ENCODE data around the gene VN1R2.
"Not testable (repeated sequence)": the region's sequence is repeated elsewhere in the genome, so short reads cannot be mapped to it uniquely, and the experiment has no call there.

VN1R2 gene

GRCh38 chr19:53257715-53258342 lies at the start of gene VN1R2:
TSS of gene VN1R2 (plus strand) at chr19:53258292. CDS start at chr19:53258376, 84 bp downstream.
- not testable (repeated sequence) for DNase-seq

DNA sequence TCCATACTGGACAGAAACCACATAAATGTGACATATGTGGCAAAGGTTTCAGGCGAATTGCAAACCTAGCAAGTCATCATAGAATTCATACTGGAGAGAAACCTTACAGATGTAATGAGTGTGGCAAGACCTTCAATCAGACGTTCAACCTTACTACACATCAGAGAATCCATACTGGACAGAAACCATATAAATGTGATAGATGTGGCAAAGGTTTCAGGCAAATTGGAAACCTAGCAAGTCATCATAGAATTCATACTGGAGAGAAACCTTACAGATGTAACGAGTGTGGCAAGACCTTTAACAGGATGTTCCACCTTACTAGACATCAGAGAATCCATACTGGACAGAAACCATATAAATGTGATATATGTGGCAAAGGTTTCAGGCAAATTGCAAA lies 46.5 kb upstream of the VN1R2 start:
- not testable (repeated sequence) for DNase-seq

DNA sequence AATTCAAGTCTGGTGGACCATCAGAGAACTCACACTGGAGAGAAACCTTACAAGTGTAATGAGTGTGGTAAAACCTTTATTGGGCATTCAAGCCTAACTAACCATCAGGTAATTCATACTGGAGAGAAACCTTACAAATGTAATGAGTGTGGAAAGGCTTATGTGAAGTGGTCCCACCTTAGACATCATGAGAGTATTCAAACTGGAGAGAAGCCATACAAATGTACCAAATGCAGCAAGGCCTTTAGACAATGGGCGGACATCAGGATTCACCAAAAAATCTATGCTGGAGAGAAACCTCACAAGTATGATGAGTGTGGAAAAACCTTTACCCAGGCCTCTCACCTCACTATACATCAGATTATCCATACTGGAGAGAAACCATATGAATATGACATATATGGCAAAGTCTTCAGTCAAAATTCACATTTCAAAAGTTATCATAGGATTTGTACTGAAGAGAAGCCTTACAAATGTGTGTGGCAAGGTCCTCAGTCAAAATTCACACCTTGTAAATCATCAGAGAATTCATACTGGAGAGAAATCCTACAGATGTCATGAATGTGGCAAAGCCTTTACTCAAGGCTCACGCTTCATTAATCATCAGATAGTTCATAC lies 45.3 kb upstream of the VN1R2 start:
- DNase-seq: no peak

- DNase-seq: not testable (repeated sequence)
These were observed 35.4 kb upstream of the VN1R2 start for GRCh38 chr19:53222716-53223115.

GRCh38 chr19:53224606-53225005 lies 33.5 kb upstream of the VN1R2 start:
- no peak for DNase-seq

- no peak for DNase-seq
These were observed 20.8 kb upstream of the VN1R2 start for GRCh38 chr19:53237114-53237777.

GRCh38 chr19:53246498-53246897 lies 11.6 kb upstream of the VN1R2 start:
- no peak for DNase-seq

DNA sequence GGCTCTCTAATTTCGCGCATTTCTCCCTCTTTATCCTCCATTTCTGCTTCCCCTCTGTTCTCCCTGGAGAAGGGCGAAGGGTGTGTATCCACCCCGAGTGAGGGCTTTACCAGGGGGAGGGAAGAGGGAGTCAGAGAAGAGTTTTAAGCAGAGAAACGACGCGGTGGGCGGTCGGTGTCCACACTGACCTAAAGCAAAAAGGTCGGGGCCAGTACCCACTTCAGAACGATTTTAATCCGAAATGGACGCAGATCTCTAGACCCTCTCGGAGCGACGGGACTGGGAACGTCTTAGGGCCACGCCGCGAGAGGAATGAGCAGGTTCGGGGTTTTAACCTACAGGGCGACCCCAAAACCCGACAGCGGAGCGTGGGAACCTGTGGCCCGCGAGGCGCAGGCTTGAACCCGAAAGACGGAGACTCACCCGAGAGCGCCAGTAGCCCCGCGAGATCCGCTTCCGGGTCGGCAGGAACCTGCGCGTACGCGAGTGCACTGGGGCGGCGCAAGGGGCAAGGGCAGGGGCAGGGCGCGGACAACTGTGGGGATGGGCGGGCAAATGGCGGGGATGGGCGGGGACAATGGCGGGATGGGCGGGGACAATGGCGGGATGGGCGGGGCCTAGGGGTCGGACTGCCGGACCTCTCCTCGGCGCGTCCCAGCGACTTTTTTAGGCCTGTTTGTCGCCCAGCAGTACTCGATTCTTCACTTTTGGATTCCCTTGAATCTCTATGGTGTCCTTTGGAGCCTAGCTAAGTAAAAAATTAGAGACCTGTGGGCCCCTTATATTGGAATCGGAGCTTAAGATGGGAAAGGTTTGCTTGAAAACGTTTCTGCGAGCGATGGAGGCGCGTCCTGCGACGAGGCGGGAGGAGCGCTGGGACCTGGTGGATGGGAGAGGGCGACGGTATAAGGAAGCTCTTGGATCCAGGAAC lies 3.4 kb upstream of the VN1R2 start, which contains the start of gene ZNF677:
Gene ZNF677, minus strand, starts transcription at position 463 of the 931 bp plus-strand sequence. CDS start 3,323 bp downstream, outside the sequence.
- peak; percentile 95 for DNase-seq

DNA sequence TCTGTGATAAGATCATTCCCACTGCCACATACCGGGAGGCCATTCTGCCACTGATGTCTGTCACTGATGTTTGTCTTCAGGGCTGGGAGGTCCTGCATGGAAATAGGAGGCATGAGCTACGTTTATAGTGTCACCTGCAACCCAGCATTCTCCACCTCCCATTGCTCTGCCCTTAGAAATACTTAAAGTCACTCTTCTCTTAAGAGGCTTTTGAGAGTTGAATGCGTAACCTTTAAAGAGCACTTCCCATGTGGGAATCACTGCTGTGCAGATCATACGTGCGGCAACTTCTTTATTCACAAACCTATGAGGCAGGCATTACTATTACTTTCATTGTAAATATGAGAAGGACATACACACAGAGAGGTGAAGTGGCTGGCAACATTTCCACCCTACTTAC lies 9.5 kb downstream of the VN1R2 start, which contains the start of gene VN1R4:
Gene VN1R4, minus strand, starts transcription at position 101 of the 400 bp plus-strand sequence. Its CDS starts 58 bp downstream, at position 43.
- DNase-seq: not testable (repeated sequence)

DNA sequence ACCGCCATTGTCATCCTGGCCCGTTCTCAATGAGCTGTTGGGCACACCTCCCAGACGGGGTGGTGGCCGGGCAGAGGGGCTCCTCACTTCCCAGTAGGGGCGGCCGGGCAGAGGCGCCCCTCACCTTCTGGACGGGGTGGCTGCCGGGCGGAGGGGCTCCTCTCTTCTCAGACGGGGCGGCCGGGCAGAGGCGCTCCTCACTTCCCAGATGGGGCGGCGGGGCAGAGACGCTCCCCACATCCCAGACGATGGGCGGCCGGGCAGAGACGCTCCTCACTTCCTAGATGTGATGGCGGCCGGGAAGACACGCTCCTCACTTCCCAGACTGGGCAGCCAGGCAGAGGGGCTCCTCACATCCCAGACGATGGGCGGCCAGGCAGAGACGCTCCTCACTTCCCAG lies 11.8 kb downstream of the VN1R2 start:
- not testable (repeated sequence) for DNase-seq

- no peak for DNase-seq
These were observed 14.0 kb downstream of the VN1R2 start for GRCh38 chr19:53272044-53272443.

DNA sequence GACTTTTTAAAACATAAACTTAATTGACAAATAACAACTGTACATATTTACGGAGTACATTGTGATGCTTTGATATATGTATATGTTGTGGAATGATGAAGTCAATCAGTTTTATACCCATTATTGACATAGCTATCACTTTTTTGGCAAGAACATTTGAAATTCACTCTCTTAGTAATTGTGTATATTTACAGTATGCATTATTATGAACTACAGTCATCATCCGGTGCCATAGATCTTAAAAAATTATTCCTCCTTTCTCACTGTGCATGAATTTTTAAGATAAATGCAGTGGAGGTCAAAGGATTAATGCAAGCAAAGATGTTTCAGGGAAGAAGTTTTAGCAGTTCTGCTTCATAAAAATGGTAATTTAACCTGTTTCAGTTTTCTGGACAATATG lies 17.4 kb downstream of the VN1R2 start:
- no peak for DNase-seq

DNA sequence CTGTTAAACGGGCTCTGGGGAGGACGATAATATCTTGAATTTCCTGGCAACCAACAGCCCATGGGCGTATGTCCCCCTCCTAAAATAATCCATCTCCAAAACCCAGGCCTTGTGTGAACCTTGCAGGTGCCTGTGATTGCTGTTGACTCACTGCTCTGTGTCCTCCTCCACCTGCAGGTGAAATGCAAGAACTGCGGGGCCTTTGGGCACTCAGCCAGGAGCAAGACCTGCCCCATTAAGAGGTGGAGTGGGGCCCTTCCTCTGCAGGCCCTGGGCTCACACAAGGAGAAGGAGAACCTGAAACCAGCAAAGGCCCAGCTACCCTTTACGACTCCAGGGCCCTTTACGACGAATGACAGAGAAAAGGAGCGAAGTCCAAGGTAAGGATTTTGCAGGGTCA lies 23.9 kb downstream of the VN1R2 start:
- DNase-seq: not testable (repeated sequence)

GRCh38 chr19:53285087-53285486 lies 27.0 kb downstream of the VN1R2 start:
- no peak for DNase-seq

DNA sequence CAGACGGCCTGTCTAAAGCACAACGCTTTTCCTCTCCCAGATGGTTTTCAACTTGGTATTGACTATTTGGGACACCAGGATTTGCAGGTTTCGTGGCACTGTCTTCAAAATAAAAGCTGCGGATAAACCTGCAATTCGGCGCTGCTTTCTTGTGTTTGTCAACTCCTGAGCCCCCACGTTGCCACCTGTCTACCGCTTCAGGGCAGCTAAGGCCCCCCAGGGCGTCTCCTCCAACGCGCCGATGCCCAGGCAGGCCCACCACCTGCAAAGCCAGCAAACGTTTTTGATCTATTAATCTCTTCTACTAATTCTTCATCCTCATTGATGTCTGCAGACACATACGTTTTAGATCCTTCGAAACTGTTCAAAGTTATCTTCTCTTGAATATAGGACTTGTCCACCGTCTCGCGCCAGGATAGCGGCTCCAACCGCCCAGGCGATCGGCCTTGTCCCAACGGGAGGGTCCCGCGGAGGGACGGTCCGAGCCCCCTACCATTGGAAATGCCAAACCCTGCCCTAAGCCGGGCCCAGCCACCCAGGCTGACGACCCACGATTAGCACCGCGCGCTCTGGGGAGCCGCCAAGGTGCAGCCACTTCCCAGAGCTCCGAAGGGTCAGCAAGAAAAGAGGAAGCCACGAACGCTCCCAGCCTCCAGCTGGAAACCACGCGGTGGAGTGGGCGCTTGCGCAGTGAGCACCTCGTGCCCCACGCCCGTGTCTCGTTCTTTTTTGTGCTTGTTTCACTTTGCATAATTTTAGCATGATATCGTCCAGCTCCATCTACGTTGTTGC lies 32.9 kb downstream of the VN1R2 start:
- no peak for DNase-seq

- no peak for DNase-seq
These were observed 36.8 kb downstream of the VN1R2 start for GRCh38 chr19:53294786-53295441.

DNA sequence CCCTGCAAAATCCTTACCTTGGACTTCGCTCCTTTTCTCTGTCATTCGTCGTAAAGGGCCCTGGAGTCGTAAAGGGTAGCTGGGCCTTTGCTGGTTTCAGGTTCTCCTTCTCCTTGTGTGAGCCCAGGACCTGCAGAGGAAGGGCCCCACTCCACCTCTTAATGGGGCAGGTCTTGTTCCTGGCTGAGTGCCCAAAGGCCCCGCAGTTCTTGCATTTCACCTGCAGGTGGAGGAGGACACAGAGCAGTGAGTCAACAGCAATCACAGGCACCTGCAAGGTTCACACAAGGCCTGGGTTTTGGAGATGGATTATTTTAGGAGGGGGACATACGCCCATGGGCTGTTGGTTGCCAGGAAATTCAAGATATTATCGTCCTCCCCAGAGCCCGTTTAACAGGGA lies 43.2 kb downstream of the VN1R2 start:
- not testable (repeated sequence) for DNase-seq

DNA sequence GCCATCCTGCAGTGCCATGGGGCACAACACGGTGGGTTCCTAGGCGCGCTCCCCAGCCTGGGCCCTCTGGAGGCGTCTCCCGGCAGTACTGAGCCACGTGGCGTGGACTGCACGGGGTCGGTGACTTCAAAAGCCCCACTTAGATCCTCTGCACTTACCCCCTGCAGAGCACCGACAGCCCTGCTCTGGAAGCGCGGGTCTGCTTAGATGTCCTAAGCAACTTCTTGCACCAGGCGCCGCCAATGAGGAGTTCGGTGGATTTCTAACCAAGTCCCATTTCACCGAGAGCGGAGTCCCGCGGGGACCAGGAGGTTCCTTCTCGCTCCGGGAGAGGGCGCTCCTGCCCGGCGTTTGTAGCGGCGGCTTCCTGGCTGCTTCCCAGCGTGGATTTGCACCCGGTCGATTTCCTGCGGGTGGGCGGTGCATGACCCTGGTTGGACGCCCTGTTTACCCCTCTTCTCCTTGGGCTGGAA lies 50.3 kb downstream of the VN1R2 start:
- DNase-seq: peak; percentile 38
